Chondrocyte (in vitro differentiated cells): ENCODE results near the gene UBL7. TPM values are rescaled to one million over a fixed set of nuclear protein-coding genes. Genes with fewer than 3 reads are reported as not detected.

Experiments
- DNase-seq: peaks from one replicate; pipeline ENCODE4 v3.0.0; 2021; ENCODE audit warnings: mixed read lengths, low spot score
- H3K27ac Mint-ChIP-seq: one replicate; pipeline ENCODE4 v1.8.0; 2021; ENCODE audit warnings: mild to moderate bottlenecking, moderate library complexity, mixed read lengths; ENCODE audit not compliant: unreplicated experiment
- H3K27me3 Mint-ChIP-seq: 2 replicates; pipeline ENCODE4 v1.8.0; 2021; ENCODE audit warnings: low read depth, mixed read lengths
- H3K36me3 Mint-ChIP-seq: 2 replicates; pipeline ENCODE4 v1.8.0; 2021; ENCODE audit warnings: low read depth, mixed read lengths
- H3K4me1 Mint-ChIP-seq: 2 replicates; pipeline ENCODE4 v1.8.0; 2021; ENCODE audit warnings: low read depth, mild to moderate bottlenecking, mixed read lengths
- H3K4me3 Mint-ChIP-seq: one replicate; pipeline ENCODE4 v1.8.0; 2021; ENCODE audit warnings: mild to moderate bottlenecking, moderate library complexity, mixed read lengths; ENCODE audit not compliant: unreplicated experiment
- H3K9me3 Mint-ChIP-seq: 2 replicates; pipeline ENCODE4 v1.8.0; 2021; ENCODE audit warnings: low read depth, mixed read lengths
- CTCF ChIP-seq: fragments of 200-600 bp; sonication (generic); IDR thresholded peaks from 2 replicates; pipeline ENCODE4 v1.5.0; 2021; ENCODE audit warnings: antibody characterized with exemption, mild to moderate bottlenecking, moderate library complexity
- total RNA-seq: library from RNA; stranded (reverse); gene quantifications from 3 replicates; pipeline ENCODE4 v1.2.1, GENCODE V29; 2021

Gene UBL7
- total RNA-seq, 1 donor from 2014 or later, result 30.0 TPM

- Mint-ChIP-seq H3K27me3 (peaks cover 4% of the 10 kb centered on the region), H3K4me3 (no peak overlapping the region), H3K4me1 (peaks cover 14% of the 10 kb centered on the region), H3K36me3 (no peaks in the 10 kb centered on the region), H3K9me3 (no peaks in the 10 kb centered on the region), H3K27ac (no peak overlapping the region)
- TF ChIP-seq CTCF, result no peak
- DNase-seq, result no peak
These were observed 61.2 kb downstream of the UBL7 start for GRCh38 chr15:74399511-74400312.

GRCh38 chr15:74399100-74399499 is 61.9 kb downstream of the UBL7 start:
- DNase-seq, result no peak
- H3K4me3 Mint-ChIP-seq, result no peak overlapping the region
- H3K27me3 Mint-ChIP-seq, result peaks cover 4% of the 10 kb centered on the region
- no peak for TF ChIP-seq CTCF
- H3K36me3 Mint-ChIP-seq, result no peaks in the 10 kb centered on the region
- H3K4me1 Mint-ChIP-seq, result peaks cover 13% of the 10 kb centered on the region
- no peaks in the 10 kb centered on the region for H3K9me3 Mint-ChIP-seq
- H3K27ac Mint-ChIP-seq, result no peak overlapping the region

- Mint-ChIP-seq H3K27ac (no peak overlapping the region), H3K36me3 (no peaks in the 10 kb centered on the region)
These were observed 62.8 kb downstream of the UBL7 start for GRCh38 chr15:74398183-74398582.

GRCh38 chr15:74397239-74398068 is 63.5 kb downstream of the UBL7 start:
- Mint-ChIP-seq H3K27ac (no peak overlapping the region), H3K4me3 (no peak overlapping the region), H3K4me1 (peaks cover 9% of the 10 kb centered on the region), H3K27me3 (peaks cover 4% of the 10 kb centered on the region), H3K36me3 (no peaks in the 10 kb centered on the region), H3K9me3 (no peaks in the 10 kb centered on the region)
- TF ChIP-seq CTCF, result no peak
- no peak for DNase-seq

More at GRCh38 chr15:74398183-74398582, 62.8 kb downstream of the UBL7 start:
- DNase-seq, result no peak
- no peaks in the 10 kb centered on the region for H3K9me3 Mint-ChIP-seq
- H3K4me3 Mint-ChIP-seq, result no peak overlapping the region
- peaks cover 4% of the 10 kb centered on the region for H3K27me3 Mint-ChIP-seq
- no peak for TF ChIP-seq CTCF
- peaks cover 8% of the 10 kb centered on the region for H3K4me1 Mint-ChIP-seq

- no peak overlapping the region for H3K4me3 Mint-ChIP-seq
- no peak for TF ChIP-seq CTCF
- H3K4me1 Mint-ChIP-seq, result peaks cover 12% of the 10 kb centered on the region
- H3K36me3 Mint-ChIP-seq, result no peaks in the 10 kb centered on the region
- H3K27me3 Mint-ChIP-seq, result peaks cover under 1% of the 10 kb centered on the region
- no peaks in the 10 kb centered on the region for H3K9me3 Mint-ChIP-seq
- H3K27ac Mint-ChIP-seq, result no peak overlapping the region
- no peak for DNase-seq
These were observed 64.3 kb downstream of the UBL7 start for GRCh38 chr15:74396445-74397238.
